Colon (tissue), 2 donors: ENCODE data around the gene ADAMTS16.

Experiments used
- FAIRE-seq: peaks from 2 replicates; lab custom pipeline; 2012; peaks lifted over from hg19 to GRCh38; lab: Jason Lieb, UNC
- donor health status: control.
- donor health status: control.

ADAMTS16 gene

DNA sequence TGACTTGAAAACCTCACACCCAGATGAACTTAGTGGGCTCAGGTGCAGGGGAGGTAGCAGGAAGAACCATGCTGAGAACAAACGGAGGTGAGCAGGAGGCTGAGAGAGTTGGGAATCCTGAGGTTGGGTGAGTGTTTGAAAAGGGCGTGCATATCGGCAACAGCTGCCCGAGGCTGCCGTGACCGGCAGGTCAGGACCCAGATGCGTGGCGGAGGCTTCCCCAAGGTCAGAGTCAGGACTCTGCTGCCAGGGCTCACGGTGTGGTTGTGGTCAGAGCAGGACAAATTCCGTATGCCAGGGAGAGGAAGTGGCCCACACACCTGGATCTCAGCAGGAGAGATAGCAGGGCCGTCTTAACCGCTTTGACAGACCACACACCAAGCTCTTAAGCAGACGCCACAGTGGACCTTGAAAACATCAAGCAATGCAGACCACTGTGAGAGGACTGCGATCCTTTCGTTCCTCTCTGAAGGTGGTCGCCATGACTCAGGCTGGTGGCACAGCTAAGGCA, 43.1 kb downstream of the ADAMTS16 start:
- FAIRE-seq = no peak

DNA sequence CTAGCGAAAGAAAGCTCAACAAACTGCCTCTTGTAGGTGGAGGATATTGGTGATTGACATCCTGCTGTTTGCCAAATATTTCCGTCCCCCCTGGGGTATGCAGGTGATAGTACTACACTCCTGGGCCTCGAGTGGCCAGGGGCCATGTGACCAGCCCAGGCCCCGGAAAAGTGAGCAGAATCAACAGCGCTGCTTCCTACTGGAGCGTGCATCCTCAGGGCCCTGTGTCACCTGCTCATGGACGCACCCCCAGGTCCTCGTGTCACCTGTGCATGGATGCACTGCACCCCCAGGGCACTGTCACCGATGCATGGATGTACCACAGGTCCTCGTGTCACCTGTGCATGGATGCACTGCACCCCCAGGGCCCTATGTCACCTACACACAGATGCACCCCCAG, 43.8 kb downstream of the ADAMTS16 start:
- no peak for FAIRE-seq

GRCh38 chr5:5188376-5189050, 48.4 kb downstream of the ADAMTS16 start:
- no peak for FAIRE-seq

DNA sequence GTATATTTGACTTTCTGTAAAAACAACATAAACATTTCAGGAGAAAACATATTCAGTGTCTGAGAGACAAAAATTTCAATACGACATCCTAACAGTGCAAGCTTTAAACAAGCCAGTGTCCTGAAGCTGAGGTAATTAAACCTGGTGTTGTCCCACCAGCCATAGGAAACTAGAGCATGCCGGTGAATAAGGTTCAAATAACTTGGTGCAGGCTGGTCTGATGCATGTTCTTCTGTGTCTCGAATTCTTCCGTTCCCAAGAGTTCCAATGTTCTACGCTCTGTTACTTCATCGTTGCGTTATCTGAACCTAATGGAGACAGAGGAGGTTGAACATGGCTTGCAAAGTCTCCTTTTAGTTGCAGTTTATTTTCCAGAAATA, 48.9 kb downstream of the ADAMTS16 start:
- no peak for FAIRE-seq

DNA sequence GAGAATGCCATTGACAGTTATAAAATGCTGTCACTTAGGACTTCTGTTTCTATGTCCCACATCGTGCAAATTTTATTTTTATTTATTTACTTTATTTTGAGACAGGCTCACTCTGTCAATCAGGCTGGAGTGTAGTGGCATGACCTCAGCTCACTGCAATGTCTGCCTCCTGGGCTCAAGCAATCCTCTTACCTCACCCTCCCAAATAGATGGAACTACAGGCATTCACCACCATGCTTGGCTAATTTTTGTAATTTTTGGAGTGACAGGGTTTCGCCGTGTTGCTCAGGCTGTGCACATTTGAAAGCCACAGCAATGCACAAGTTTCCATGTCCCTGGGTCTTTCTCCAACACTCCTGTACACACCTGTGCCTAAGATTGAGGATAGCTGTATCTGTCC, 51.8 kb downstream of the ADAMTS16 start:
- no peak for FAIRE-seq

DNA sequence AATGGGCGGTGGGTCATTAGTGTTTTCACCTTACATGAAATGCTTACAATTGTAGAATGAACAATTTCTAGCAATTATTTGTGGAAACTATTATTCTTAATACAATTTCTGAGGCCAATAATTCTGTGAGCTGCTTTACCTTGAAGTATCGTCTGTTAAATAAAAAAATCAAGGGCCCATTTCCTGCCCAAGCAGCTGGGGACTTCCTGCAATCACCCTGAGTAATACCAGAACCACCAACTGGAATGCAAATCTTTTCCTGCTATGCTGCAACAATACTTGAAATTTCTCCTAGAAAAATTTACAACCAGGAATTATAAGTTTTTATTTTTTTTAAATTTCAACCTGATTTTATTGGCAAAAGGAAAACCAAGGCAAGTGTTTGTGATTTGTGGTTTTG, 52.6 kb downstream of the ADAMTS16 start:
- no peak for FAIRE-seq

DNA sequence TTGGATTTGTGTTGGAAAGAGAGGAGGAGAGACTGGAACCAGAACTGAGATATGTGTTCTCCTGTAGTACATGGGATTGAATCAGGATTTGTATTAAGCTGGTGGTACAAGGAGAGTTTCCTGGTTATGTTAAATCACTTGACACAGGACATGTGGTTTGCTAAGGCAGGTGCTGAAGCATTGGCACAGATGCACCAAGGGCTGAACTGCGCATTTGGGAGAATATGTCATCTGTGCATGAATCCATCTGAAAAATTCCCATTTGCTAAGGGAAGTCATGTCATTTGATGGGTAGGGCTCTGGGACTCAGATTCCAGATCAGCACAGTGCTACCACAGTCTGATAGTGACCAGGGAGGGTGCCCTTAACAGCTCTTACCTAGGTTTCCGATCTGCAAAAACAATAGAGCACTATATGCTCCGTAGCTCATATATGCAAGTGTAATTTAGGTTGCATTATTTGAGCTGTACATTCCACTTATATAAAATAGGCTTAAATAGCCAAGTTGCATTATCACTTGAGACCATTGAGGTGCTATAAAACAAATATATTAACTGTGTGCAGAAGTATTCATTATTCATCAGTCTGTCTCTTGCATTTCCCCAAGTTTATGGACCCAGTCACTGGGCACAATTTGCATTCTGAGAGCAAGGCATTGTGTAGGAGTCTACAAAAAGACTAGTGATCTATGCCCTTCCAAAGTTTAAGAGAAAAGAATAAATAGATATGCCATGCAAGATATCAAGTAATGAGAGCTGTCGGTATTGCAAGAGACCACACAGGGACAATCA, 55.2 kb downstream of the ADAMTS16 start:
- no peak for FAIRE-seq

- no peak for FAIRE-seq
Measured at GRCh38 chr5:5198135-5198534, 58.0 kb downstream of the ADAMTS16 start.

DNA sequence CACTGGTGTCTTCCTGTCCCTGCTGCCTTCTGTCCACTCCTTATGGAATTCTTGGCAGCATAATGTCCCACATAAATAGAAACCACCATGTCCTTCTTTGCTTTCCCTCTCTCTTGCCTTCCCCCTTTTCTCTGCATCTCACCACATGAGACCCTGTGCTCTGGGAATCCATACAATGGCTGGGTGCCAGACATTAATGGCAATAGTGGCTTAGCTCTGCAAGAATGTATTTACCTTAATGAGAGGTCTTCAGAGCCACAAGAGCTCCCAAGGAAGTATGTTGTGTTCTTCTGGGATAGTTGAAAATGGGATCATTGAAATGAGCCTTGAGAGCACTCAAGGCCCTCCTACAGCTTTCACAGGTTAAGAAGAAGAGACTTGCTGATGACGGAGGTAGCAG, 58.7 kb downstream of the ADAMTS16 start:
- FAIRE-seq = no peak

GRCh38 chr5:5199495-5199894, 59.4 kb downstream of the ADAMTS16 start:
- FAIRE-seq = no peak

GRCh38 chr5:5200133-5200532, 60.0 kb downstream of the ADAMTS16 start:
- FAIRE-seq = no peak

GRCh38 chr5:5202321-5202720, 62.2 kb downstream of the ADAMTS16 start:
- FAIRE-seq = no peak

DNA sequence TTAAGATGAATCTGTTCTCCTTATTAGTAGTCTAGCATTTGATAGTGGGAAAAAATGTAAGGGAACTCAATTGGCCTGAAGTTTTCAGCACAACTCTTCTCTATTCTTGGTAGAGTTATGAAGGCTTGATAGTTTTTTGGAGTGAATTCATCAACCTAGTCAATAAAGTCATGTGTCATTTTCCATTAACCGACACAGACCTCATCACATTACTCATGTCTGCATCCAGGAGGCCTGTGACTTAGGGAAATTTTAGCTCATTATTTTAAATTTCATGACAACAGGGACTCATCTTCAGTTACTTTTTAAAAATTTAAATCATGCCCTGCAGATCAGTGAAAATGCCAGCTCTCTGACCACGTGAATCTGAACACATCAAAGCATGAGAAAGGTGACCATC, 63.3 kb downstream of the ADAMTS16 start:
- no peak for FAIRE-seq

- FAIRE-seq = no peak
Measured at GRCh38 chr5:5207828-5208227, 67.7 kb downstream of the ADAMTS16 start.

DNA sequence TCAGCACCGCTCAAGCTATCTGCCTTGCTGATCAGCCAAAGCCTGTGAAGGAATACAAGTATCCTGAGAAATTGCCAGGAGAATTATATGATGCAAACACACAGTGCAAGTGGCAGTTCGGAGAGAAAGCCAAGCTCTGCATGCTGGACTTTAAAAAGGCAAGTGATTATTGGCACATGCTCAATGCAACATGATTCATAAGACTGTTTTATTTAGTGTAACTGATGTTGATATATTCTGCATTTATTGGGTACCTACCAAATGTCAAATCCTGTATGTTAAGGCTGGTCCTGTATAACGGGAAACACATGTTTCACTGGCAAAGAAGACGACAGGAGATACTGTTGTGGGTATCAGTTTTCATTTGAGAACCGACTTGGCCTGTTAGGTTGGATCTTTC, 69.0 kb downstream of the ADAMTS16 start:
- no peak for FAIRE-seq

DNA sequence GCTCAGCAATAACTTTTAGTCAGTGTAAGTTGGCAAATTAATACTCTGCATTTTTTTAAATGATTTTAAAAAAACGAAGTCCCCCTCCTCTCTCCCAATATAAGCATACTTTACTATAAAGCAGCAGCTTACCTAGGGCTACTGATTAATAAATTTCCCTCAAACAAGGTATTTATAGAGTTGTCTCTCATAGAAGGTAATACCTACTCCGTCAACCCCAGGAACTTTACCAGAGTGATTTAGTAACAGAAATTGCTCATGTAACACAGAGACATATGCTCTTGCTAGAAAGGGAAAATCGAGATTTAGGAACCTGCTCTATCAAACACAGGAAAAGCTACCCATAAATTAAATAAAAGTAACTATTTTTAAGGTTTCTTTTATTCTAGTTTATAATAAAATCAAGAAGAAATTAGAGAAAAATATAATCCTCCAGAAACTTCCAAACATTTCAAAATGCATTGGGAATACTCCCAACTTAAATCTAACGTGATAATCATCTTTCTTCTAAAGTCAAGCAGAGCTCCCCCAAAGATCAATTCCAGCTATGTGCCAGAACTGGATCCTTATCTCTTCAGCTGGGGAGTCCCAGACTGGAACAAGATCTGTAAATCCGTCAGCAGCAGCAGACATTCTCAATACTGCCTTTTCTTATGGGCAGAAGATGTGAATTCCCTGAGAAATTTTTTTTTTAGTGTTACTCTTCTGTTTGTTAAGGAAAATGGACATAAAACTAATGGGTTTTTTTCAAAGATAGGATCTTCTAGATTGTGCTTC, 69.6 kb downstream of the ADAMTS16 start:
- FAIRE-seq = no peak

DNA sequence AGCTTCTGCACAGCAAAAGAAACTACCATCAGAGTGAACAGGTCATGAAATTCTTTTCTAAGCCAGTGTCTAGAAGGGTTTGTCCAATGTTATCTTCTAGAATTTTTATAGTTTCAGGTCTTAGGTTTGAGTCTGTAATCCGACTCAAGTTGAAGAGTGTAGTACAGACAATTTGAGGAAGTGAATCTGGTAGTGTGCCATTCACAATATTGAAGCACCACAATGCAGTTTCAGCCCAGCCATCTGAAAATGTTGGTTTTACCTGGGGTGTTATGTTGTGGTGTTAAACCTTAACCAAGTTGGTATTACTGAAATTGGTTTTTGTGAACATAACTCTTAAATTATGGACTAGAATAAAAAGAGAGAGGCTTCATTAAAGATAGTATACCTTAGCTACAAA, 77.2 kb downstream of the ADAMTS16 start:
- no peak for FAIRE-seq

DNA sequence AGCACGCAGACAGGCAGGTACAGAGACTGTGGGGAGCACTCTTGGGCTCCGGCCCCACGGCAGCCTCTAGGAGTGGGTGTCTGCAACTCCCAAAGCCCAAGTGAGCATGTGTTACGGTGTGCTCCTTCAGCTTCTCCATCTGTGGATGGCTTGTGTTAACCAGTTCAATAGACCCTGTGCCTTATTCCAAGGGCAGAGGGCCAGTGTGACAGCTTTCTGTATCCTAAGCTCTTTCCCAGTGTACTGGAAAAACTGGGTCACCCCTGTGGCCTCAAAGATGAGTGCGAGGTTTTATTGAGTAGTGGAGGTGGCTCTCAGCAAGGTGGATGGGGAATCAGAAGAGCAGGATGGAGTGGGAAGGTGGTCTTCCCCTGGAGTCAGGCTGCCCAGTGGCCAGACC, 78.3 kb downstream of the ADAMTS16 start:
- FAIRE-seq = no peak

DNA sequence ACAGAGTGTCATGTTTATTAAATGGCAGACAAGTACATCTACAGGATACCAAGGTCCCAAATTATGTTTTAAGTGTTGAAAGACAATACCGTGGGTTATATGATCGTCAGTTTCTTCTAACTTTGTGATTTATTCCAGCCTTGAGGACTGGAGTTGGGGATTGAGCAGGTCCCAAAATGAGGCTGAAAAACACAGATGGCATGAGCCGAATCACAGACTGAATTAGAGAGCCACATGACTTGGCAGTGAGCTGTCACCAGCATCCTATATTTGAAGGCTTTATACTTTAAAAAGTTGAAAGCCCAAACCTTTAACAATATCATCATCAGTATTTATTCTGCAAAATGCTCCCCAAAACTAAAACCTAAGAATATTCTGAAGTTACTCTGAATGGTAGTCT, 79.4 kb downstream of the ADAMTS16 start:
- FAIRE-seq = no peak

- no peak for FAIRE-seq
Measured at GRCh38 chr5:5220901-5221631, 80.9 kb downstream of the ADAMTS16 start.

- no peak for FAIRE-seq
Measured at GRCh38 chr5:5221724-5222123, 81.6 kb downstream of the ADAMTS16 start.

- FAIRE-seq = no peak
Measured at GRCh38 chr5:5231576-5231975, 91.4 kb downstream of the ADAMTS16 start.
